ENCODE results near the gene EAPP. TPM values are rescaled to one million over a fixed set of nuclear protein-coding genes. Genes with fewer than 3 reads are reported as not detected.

The EAPP gene
- total and polyA plus RNA-seq, 2 of the 13 experiments (the other 11 are each of a cell fraction or from before 2014, with no cell fraction given): 68.7 to 110 TPM

GRCh38 chr14:34496679-34497513 lies 42.6 kb downstream of the EAPP start (continued):
- TF ChIP-seq ZNF280D (CRISPR knock-in tag; IDR thresholded peaks at IDR 0.05): peak; percentile 39; the same call in 1 of the 2 replicates
- peak; percentile 80 for TF ChIP-seq TEAD3 (CRISPR knock-in tag; optimal IDR thresholded peaks at IDR 0.05; ENCODE audit: borderline replicate concordance)
- TF ChIP-seq RFX1 (IDR thresholded peaks at IDR 0.05): no peak
- peak; percentile 65; the same call in 1 of the 2 replicates for TF ChIP-seq ZSCAN20 (CRISPR knock-in tag; IDR thresholded peaks at IDR 0.05; ENCODE audit: borderline replicate concordance)
- TF ChIP-seq PAF1 (CRISPR knock-in tag; IDR thresholded peaks at IDR 0.05): no peak
- TF ChIP-seq SMC3 (IDR thresholded peaks at IDR 0.05; ENCODE audit: low read length): peak; percentile 52; the same call in 1 of the 2 replicates
- peak; percentile 97 for TF ChIP-seq ZNF644 (CRISPR knock-in tag; IDR thresholded peaks at IDR 0.05; ENCODE audit: low read depth)
- TF ChIP-seq PHB2 (IDR thresholded peaks at IDR 0.05; ENCODE audit: partially characterized antibody): no peak
- TF ChIP-seq KAT7 (CRISPR knock-in tag; IDR thresholded peaks at IDR 0.05; ENCODE audit: borderline replicate concordance): no peak
- peak; percentile 56 for TF ChIP-seq SIX4 (CRISPR knock-in tag; IDR thresholded peaks at IDR 0.05)
- peak; percentile 37 for TF ChIP-seq NFYB (CRISPR knock-in tag; IDR thresholded peaks at IDR 0.05)
- TF ChIP-seq TARDBP (CRISPR knock-in tag; IDR thresholded peaks at IDR 0.05): peak; percentile 71; the same call in 1 of the 2 replicates
- peak; percentile 43; the same call in 1 of the 2 replicates for TF ChIP-seq RCOR2 (CRISPR knock-in tag; IDR thresholded peaks at IDR 0.05)
- TF ChIP-seq BORCS8-MEF2B (CRISPR knock-in tag; IDR thresholded peaks at IDR 0.05): 0 out of 2 replicates have a peak, but pooled peaks have one; percentile 58
- no peak for TF ChIP-seq GPN1 (CRISPR knock-in tag; IDR thresholded peaks at IDR 0.05; ENCODE audit: borderline replicate concordance)
- TF ChIP-seq, protein P1, sequence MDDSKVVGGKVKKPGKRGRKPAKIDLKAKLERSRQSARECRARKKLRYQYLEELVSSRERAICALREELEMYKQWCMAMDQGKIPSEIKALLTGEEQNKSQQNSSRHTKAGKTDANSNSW (CRISPR knock-in tag; IDR thresholded peaks at IDR 0.05; ENCODE audit: borderline replicate concordance): peak; percentile 28; the same call in 1 of the 2 replicates
- peak; percentile 75; the same call in 1 of the 2 replicates for TF ChIP-seq ETV5 (CRISPR knock-in tag; IDR thresholded peaks at IDR 0.05; ENCODE audit: borderline replicate concordance)
- TF ChIP-seq HDAC2 (CRISPR knock-in tag; IDR thresholded peaks at IDR 0.05): peak; percentile 87
- peak; percentile 73 for TF ChIP-seq PHF5A (CRISPR knock-in tag; IDR thresholded peaks at IDR 0.05; ENCODE audit: low read depth, unreplicated experiment)
- TF ChIP-seq TRIM24 (CRISPR knock-in tag; IDR thresholded peaks at IDR 0.05): peak; percentile 17; the same call in 1 of the 2 replicates
- TF ChIP-seq ZSCAN5A (CRISPR knock-in tag; IDR thresholded peaks at IDR 0.05; ENCODE audit: borderline replicate concordance): 0 out of 2 replicates have a peak, but pooled peaks have one; percentile 74
- TF ChIP-seq SALL1 (CRISPR knock-in tag; IDR thresholded peaks at IDR 0.05): peak; percentile 91
